Measurements from ENCODE around the gene TMCO2. TPM values are rescaled to one million over a fixed set of nuclear protein-coding genes. Genes with fewer than 3 reads are reported as not detected.

Gene TMCO2
- total RNA-seq, 1 experiment from 2014 or later = not detected

DNA sequence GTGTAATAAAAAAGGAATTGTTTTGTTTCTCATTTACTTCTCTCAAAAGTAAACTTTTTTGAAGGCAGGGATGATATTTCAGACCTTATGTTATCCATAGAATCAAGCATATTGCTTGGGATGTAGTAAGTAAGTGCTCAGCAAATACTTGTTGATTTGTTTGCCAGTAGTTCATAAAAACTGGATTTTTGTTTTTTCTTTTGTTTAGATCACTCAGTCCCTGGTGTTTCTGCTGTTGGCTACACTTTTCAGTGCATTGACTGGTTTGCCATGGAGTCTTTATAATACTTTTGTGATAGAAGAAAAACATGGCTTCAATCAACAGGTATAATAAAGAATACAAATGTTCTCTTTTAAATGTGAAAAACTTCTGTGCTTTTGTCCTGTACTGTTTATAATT is 20.5 kb downstream of the TMCO2 start:
- H4K20me1 ChIP-seq (ENCODE audit: insufficient read depth) = no peaks in the 10 kb centered on the region
- intact Hi-C loops (cut with micrococcal nuclease) = no loop called here
- no peaks in the 10 kb centered on the region for H3K9me2 ChIP-seq (ENCODE audit: insufficient read depth)
- no peak overlapping the region for H3K4me3 ChIP-seq (replicated peaks in 1 of 2; ENCODE audit: low read depth in 1 of 2, low read length in 2 of 2)
- H3K9me3 ChIP-seq (ENCODE audit: control insufficient read depth in 1 of 2, insufficient read depth in 1 of 2, low read depth in 1 of 2, low read length in 2 of 2) = no peaks in the 10 kb centered on the region
- H3K79me2 ChIP-seq (ENCODE audit: insufficient read depth, low read length) = peaks cover 36% of the 10 kb centered on the region
- H3K9ac ChIP-seq (ENCODE audit: low read length) = no peak overlapping the region
- RAD21 ChIA-PET (ENCODE audit: low non-redundant PET in 1 of 2, low total read pairs in 2 of 2, uncharacterized antibody in 2 of 2, unreplicated experiment in 2 of 2) = no interaction called here
- no peak overlapping the region for H2AFZ ChIP-seq (ENCODE audit: low read depth, low read length, poor library complexity, severe bottlenecking)
- H3K4me1 ChIP-seq (ENCODE audit: control insufficient read depth in 1 of 2, insufficient read depth in 2 of 2, low read length in 2 of 2) = no peaks in the 10 kb centered on the region
- no peak for TF ChIP-seq POLR2A (IDR thresholded peaks at IDR 0.05; ENCODE audit: borderline replicate concordance, extremely low read depth, insufficient read depth, insufficient read length)
- TF ChIP-seq TCF7L2 (IDR thresholded peaks at IDR 0.05; ENCODE audit: borderline replicate concordance, extremely low read depth, insufficient read depth, insufficient read length) = no peak
- no peak for TF ChIP-seq ELF1 (IDR thresholded peaks at IDR 0.05; ENCODE audit: borderline replicate concordance, low read depth)
- no peak for TF ChIP-seq EGR1 (IDR thresholded peaks at IDR 0.05; ENCODE audit: low read depth)
- TF ChIP-seq ZBTB33 (IDR thresholded peaks at IDR 0.05; ENCODE audit: extremely low read depth, insufficient replicate concordance, low read length) = no peak
- no TSS peak for BruUV-seq (replicated peaks)
- H3K36me3 ChIP-seq (ENCODE audit: control insufficient read depth in 1 of 2, insufficient read depth in 2 of 2, low read length in 2 of 2) = peaks cover 36 to 37% of the 10 kb centered on the region in 2 experiments; a peak in 3 of 4 replicates
- ATAC-seq = no peak
- no peak overlapping the region for H3K27ac ChIP-seq (ENCODE audit: low read depth, low read length)
- H3K4me2 ChIP-seq (ENCODE audit: low read length) = no peak overlapping the region
- H3K27me3 ChIP-seq (ENCODE audit: insufficient read depth, low read length) = no peaks in the 10 kb centered on the region
- POLR2A ChIA-PET = no interaction called here
- CTCF ChIA-PET = no interaction called here
- no peak for DNase-seq (ENCODE audit: low read depth, low spot score)

DNA sequence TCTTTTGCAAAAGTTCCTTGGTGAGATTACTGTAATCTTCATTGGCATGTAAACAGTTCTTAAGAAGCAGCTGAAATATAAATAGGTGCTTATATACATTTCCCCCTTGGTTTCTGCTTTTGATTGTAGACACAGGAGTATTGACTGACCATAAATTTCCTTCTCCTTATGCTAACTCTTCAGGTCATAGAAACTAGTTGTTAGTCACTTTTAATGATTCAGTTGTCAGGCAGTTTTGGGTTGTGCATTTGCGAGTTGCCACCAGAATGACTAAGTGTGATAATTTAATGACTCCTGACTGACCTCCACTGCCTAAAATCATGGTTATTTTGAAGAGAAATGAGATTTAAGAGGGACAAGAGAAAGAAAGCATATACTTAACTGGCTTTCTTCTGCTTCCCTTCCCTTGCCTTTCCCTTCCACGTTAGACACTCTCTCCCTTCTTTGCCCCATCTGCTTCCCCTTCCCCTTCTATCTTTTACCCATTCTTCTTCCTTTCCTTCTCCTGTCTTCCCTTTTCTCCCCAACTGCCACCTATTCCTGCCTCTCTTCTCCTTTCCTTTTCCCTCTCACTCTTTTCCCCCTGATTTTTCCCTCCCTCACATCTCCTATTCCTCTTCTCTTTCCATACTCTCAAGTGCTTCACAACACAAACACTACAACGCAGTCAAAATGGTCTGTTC is 22.6 kb downstream of the TMCO2 start:
- no TSS peak for BruUV-seq (replicated peaks)

More for the DNA sequence above, 22.6 kb downstream of the TMCO2 start:
- no peaks in the 10 kb centered on the region for H4K20me1 ChIP-seq (ENCODE audit: insufficient read depth)
- H3K9me3 ChIP-seq (ENCODE audit: control insufficient read depth in 1 of 2, insufficient read depth in 1 of 2, low read depth in 1 of 2, low read length in 2 of 2) = no peaks in the 10 kb centered on the region
- no peak overlapping the region for H2AFZ ChIP-seq (ENCODE audit: low read depth, low read length, poor library complexity, severe bottlenecking)
- ATAC-seq (no peak), DNase-seq (ENCODE audit: low read depth, low spot score) (no peak)
- intact Hi-C loops (cut with micrococcal nuclease) = no loop called here
- TF ChIP-seq ZNF274 (IDR thresholded peaks at IDR 0.05; ENCODE audit: low read depth, low read length) = no peak
- no peak for TF ChIP-seq CEBPB (IDR thresholded peaks at IDR 0.05; ENCODE audit: low read depth)
- no peak for TF ChIP-seq CBX3 (IDR thresholded peaks at IDR 0.05; ENCODE audit: low read depth)
- TF ChIP-seq SP1 (IDR thresholded peaks at IDR 0.05; ENCODE audit: low read depth) = no peak
- TF ChIP-seq RAD21 (IDR thresholded peaks at IDR 0.05; ENCODE audit: low read depth) = no peak
- TF ChIP-seq EZH2 (IDR thresholded peaks at IDR 0.05) = no peak
- CTCF ChIA-PET = no interaction called here
- POLR2A ChIA-PET = no interaction called here
- H3K9me2 ChIP-seq (ENCODE audit: insufficient read depth) = no peaks in the 10 kb centered on the region
- no peaks in the 10 kb centered on the region for H3K27me3 ChIP-seq (ENCODE audit: insufficient read depth, low read length)
- H3K9ac ChIP-seq (ENCODE audit: low read length) = no peak overlapping the region
- RAD21 ChIA-PET (ENCODE audit: low non-redundant PET in 1 of 2, low total read pairs in 2 of 2, uncharacterized antibody in 2 of 2, unreplicated experiment in 2 of 2) = no interaction called here
- peaks cover 30% of the 10 kb centered on the region for H3K79me2 ChIP-seq (ENCODE audit: insufficient read depth, low read length)
- H3K4me3 ChIP-seq (replicated peaks in 1 of 2; ENCODE audit: low read depth in 1 of 2, low read length in 2 of 2) = no peak overlapping the region
- H3K36me3 ChIP-seq (ENCODE audit: control insufficient read depth in 1 of 2, insufficient read depth in 2 of 2, low read length in 2 of 2) = peaks cover 32 to 38% of the 10 kb centered on the region in 2 experiments; a peak in 3 of 4 replicates
- no peaks in the 10 kb centered on the region for H3K4me1 ChIP-seq (ENCODE audit: control insufficient read depth in 1 of 2, insufficient read depth in 2 of 2, low read length in 2 of 2)
- H3K27ac ChIP-seq (ENCODE audit: low read depth, low read length) = no peak overlapping the region
- H3K4me2 ChIP-seq (ENCODE audit: low read length) = no peak overlapping the region
